HG02759 (cell line): Measurements from ENCODE around the gene RAD18.

Experiments used
- ATAC-seq: cut with Tn5 transposase; IDR thresholded peaks from one replicate; pipeline ENCODE4 v1.9.1; 2021; ENCODE audit warnings: mild to moderate bottlenecking, moderate library complexity; ENCODE audit not compliant: unreplicated experiment

The RAD18 gene

GRCh38 chr3:8869613-8870012 lies 93.7 kb downstream of the RAD18 start:
- no peak for ATAC-seq

DNA sequence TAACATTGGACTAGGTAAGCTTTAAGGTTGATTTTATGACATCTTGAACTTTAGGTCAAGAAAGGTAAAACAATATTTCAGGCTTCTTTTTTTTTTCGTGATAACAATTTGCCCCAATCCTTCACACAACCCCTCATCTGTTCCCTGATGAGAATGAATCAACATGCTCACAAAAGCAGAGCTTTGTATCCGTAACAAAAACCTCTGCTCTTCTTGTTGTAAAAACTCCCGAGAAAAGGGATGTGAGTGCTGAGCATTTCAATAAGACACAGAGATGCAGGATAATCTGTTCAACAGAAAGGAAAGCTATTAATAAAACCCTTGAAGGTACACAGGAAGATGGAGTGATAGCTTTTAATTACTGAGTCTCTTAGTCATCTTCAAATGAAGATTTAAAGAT lies 94.3 kb downstream of the RAD18 start:
- no peak for ATAC-seq

- ATAC-seq = no peak
Measured at GRCh38 chr3:8867646-8868045, 95.6 kb downstream of the RAD18 start.

GRCh38 chr3:8865697-8866096 lies 97.6 kb downstream of the RAD18 start:
- ATAC-seq = no peak

DNA sequence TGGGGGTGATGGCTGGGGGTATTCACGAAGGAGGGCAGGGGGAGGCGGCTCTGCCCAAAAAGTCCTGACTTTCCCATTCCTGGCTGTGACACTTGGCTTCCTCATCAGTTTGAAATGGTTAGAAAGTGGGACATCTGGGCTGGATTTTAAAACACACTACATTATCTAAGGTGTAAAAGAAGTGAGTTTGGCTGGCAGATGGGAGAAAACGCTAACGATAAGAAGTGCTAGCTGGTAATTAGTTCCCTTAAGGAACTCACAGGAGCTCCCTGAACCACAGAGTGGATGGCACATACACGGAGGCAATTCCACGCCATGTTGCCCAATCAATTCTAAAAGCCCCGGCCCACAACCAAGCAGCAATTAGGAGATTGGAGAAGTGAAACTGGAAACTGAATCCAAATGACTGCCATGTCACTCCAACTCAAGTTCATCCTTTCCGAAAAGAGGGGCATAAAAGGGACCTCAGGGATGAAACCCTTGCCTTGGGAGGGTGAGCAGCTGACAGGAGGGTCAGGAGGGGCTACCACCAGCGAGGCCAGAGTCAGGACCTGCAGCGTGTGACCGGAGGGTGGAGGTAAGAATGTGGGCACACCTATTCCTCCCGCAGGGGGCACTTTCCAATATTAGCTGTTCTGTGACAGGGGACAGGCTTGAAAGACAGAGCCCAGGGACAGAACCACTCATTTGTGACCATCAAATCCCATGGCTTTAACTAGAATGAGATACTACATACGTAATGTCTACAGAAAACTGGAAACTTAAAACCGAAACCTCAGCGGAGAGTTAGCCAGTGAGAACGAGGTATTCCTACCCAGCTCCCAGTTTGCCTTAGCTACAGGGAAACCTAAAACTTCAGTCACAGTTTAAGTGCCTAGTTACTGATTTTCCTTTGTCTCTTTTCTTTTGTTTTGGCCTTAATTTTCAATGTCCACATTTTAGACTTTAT lies 98.6 kb downstream of the RAD18 start:
- ATAC-seq = no peak

DNA sequence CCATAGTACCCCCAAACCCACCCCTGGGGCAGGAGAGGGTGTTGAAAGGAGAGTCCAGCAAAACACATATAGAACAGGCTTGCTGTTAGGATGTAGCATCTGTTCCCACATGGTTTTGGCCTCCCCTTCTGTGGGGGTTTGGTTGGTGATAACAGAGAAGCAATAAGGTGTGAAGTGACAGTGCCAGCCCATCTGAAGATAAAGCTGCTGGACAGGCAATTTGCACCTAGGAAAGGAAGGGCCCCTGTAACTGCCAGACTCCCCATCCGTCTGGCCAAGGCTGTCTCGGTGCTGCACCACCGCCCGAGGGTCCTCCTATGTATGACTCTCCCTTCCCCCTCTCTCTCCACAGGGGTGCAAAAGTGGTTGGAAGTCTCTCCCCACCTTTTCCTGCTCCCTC lies 99.4 kb downstream of the RAD18 start:
- ATAC-seq = no peak

GRCh38 chr3:8857720-8858367 lies 105.4 kb downstream of the RAD18 start:
- ATAC-seq = no peak

DNA sequence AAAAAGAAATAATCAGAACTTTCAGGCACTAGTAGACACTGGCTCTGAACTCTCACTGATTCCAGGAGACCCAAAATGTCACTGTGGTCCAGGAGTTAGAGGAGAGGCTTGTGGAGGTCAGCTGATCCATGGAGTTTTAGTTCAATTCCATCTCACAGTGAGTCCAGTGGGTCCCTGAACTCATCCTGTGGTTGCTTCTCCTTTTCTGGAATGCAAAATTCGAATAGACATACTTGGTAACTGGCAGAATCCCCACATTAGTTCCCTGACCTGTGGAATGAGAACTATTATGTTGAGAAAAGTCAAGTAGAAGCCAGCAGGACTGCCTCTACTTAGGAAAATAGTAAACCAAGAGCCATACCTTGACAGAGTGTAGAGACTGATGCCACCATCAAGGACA lies 106.6 kb downstream of the RAD18 start:
- no peak for ATAC-seq

DNA sequence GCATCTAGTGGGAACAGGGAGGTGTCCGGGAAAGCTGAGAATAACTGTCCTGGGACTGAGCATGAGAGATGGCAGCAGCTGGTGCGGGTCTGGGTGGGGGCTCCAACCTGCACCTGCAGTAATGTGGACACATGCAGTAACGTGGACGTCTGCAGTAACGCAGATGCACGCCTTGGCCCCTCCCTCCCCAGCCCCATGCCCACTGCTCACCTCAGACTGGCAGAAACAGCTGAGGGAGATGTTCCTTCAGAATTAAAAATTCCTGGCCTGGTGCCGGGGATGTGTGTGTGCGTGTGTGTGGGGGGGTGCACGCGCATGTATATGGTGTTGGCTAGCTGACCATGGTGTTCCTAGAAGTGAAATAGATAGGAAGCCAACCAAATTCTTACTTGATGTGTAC lies 107.2 kb downstream of the RAD18 start:
- no peak for ATAC-seq

DNA sequence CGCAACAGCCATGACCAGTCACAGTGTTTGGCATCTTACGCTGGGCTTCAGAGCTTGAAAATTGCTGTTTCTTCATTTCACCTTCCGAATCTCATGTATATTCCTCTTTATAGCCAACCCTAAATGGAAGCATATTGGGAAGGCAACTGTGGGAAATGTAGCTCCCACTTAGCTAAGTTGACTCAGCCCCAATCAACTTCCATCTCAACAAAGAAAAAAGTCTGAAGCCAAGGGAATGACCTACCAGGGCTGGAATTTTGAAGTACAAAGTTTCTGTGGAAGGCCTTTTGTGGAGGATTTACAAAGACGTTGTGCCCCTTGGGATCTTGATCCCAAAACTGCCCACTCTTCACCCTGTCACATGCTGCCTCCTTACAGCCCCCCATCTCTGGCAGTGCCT lies 108.6 kb downstream of the RAD18 start:
- ATAC-seq = no peak

GRCh38 chr3:8853081-8853480 lies 110.2 kb downstream of the RAD18 start:
- no peak for ATAC-seq

- ATAC-seq = no peak
Measured at GRCh38 chr3:8852511-8852910, 110.8 kb downstream of the RAD18 start.

GRCh38 chr3:8851703-8852102 lies 111.6 kb downstream of the RAD18 start:
- ATAC-seq = no peak

DNA sequence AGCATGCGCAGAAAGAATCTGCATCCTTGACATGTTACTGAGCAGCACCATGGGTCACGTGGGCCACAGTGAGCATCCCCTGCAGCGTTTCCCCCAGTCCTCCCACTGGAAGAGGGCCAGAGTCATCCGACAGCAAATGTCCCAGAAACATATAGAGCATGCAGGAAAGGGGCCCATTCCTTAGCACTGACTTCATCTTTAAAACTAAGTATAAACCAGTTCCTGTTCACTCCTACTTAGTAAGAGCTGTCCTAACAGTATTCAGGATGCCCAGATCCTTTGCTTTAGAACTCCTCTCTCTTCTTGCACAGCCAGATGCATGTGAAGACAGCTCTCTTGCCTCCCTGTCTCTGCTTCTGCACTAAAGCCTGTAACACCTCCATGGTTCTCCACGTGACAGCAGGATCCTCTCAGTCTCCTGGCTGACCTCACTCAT lies 114.6 kb downstream of the RAD18 start:
- no peak for ATAC-seq

GRCh38 chr3:8847317-8847716 lies 116.0 kb downstream of the RAD18 start:
- no peak for ATAC-seq

- ATAC-seq = no peak
Measured at GRCh38 chr3:8846176-8846575, 117.1 kb downstream of the RAD18 start.

DNA sequence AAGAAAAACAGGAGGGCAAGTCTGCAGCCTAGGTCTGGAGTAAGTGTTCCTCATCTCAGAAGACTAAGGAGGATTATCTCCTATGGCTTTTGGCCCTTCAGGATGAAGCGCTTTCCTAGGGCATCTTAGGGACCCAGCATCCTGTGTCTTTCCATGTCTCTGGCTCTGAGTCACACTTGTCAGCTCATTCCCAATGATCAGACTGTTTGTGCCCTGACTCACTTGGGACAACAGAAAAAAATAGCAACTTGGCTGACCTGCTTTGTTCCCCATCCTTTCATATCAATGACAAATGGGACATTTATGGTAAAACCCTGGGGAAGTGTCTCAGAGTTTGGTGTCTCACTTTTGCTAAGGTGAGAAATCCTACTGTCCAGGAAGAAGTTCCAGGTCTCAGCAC lies 117.6 kb downstream of the RAD18 start:
- ATAC-seq = no peak

- ATAC-seq = no peak
Measured at GRCh38 chr3:8843347-8843746, 119.9 kb downstream of the RAD18 start.

DNA sequence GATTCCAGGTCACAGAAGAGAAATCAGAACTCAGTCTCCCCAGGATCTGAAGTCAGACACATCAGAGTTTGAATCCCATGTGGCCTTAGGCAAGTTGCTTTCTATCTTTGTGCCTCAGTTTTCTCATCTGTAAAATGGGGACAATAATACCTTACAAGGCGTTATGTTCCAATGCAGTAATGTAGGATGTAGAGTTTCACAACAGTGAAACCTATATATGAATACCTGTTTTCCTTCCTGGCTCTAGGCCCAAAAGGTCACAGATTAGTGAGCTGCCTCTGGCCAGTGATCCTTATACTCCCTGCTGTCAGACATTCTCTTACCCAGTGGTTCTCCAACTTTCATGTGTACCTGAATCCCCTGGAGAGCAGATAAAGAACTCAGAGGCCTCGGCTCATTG lies 121.0 kb downstream of the RAD18 start:
- no peak for ATAC-seq

DNA sequence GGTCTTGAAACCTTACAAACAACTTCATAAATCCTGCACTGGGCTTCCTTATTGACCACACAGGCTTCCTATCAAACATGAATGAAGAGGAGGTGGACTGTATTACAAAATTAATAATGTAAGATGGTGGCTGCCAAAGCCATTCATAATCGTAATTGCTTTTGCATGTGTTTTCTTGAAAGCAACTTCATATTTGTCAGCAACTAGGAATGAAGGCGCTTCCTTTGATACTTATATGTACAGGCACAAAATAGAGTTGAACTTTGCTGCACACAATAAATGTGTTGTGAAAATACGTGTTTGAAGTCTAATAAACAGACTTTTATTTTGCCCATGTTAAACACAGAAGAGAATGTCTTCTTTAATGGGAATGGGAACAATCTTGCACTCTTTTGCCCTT lies 121.8 kb downstream of the RAD18 start:
- ATAC-seq = no peak

DNA sequence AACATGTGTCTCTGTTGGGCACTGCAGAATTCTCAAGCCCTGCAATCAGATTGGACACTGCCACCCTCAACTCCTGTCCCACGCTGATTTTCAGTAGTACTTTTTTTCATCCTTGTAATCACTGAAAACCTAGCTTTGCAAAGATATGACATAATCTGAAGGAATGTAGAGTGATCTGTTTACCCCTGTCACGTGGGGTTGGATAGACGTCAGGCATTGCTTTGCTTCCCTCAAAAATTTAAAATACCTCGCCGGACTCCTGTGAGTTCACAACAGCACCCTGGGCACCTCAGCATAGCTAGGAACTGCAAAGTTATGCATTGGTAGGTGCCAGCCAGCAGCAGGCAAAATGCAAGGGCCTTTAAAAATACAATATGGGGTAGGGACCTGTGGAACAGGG lies 122.7 kb downstream of the RAD18 start:
- no peak for ATAC-seq

DNA sequence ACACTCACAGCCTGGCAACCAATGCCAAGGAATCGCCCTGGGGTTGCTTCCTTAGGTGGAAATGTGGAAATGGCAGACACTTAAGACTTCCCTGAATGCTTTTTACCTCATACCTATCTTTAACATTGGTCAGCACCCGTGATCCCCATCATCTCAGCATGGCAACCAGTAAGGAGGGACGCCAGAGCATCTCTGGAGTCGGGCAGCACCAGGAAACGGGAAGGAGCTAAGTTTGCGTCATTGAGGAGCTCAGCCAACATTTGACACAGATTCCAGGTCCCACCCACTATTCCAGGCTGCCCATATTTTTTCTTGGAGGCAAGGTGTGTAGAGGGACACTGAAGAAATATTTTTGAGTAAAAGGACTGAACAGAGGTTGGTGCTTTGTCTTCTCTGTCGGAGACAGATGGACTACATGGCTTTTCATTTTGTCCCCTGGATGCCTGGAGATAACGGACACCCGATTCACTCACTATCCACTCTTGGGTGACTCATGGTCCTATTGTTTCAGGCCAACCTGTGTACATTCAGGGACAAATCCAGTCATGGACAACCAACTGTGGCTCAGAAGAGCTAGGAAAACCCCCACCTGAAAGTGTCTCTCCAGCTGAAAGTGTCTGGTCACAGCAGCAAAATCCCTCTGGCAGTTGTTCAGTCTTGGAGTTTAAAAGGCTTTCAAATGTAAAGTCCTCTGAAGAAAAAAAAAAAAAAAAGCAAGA lies 123.5 kb downstream of the RAD18 start:
- no peak for ATAC-seq
